Stimulated activated CD8-positive, alpha-beta memory T cell treated with anti-CD3 and anti-CD28 coated beads, Interleukin-7, amount 100 ng/mL, for 4 hours (primary cell): ENCODE results near the gene C1orf232.

Experiments used
- DNase-seq, 2 donors: peaks; one replicate each; pipeline ENCODE4 v3.0.0-alpha.2; 2020; ENCODE audit warnings: low read depth in 2 of 2

Gene C1orf232

DNA sequence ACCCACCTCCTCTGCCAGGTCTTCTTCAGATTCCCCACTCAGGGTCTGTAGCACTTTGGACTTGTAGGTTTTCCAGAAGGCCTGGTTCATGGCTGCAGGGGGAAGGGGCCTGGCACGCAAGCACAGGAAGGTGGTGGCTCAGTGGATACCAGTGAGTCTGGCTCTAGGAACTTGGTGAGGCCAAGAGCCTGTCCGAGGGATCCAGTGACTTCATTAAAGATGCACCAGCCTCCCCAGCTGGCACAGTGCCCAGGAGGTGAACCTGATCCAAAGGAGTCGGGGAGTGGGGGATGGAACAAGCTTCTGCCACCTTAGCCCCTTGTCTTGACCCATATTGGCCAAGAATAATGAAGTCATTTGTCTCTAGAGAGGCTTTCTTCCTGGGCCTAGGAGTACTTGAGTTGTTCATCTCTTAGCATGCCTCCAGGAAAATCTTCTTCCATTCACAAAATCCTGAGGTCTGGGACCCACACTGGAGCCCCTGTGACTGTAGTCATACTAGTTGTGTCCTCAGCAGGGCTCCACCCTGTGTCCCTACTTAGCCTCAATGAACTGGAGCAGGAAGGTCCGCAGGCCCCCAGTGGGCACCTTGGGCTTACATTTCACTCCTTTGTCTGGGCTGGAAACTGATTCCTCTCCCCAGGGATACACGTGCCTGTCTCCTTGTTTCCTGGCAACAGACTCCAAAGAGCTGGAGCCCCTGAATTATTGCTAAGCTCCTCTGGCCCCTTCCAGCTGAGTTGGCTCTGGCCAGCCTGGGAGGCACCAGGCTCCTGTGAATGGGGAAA lies at the start of gene C1orf232:
Gene C1orf232, minus strand, starts transcription at position 554 of the 788 bp plus-strand sequence. Its CDS starts 464 bp downstream, at position 90.
- DNase-seq, result no peak

DNA sequence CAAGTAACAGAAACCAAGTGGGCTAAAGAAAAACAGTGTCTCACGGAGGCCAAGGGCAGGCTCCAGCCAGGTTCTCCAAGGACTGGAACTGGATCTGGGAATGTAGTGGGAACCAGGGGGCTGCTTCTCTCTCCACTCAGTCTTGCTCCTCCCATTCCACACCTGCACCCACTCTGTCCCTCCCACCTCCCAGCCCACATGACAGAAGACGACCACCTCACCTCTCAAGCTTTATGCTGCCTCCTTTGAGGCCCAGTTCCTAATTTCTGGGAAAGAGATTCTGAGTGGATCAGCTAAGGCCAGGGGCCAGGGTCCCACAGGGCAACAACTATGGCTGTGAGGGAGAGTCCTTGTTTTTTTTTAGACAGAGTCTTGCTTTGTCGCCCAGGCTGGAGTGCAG lies 46.5 kb upstream of the C1orf232 start:
- no peak for DNase-seq

- DNase-seq, result no peak
Measured at GRCh38 chr1:26213335-26213905, 44.7 kb upstream of the C1orf232 start.

DNA sequence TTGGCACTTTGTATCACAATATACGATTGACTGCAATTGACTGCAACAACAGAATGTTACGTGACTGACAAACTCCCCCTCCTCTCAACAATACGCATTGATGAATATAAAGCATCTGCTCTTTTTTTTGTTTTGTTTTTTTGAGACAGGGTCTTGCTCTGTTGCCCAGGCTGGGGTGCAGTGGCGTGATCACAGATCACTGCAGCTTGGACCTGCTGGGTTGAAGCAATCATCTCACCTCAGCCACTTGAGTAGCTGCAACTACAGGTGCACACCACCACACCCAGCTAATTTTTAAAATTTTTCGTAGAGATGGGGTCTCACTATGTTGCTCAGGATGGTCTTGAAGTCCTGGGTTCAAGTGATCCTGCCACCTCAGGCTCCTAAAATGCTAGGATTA lies 44.0 kb upstream of the C1orf232 start:
- DNase-seq, result no peak

GRCh38 chr1:26210147-26210870 lies 41.5 kb upstream of the C1orf232 start:
- no peak for DNase-seq

GRCh38 chr1:26203642-26204318 lies 35.0 kb upstream of the C1orf232 start:
- no peak for DNase-seq

- DNase-seq, result no peak
Measured at GRCh38 chr1:26200413-26200812, 31.6 kb upstream of the C1orf232 start.

GRCh38 chr1:26197813-26198212 lies 29.1 kb upstream of the C1orf232 start:
- no peak for DNase-seq

DNA sequence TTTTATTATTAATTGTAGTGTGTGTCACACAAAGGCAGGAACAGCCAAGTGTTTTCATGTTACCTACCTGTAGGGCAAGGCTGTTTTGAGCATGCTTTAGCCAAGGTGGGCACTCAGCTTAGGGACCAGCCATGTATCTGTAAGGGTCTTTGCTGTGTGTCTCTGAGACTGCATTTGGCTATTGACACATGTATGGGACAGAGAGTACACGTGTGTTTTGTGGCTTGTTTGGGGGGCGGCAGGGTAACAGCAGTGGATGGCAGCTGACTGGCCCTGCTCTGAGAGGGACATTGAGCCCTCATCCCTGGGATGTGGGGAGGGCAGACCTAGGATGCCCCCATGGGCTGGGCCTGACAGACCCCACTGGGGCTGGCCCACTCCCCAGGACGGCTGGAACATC lies 28.5 kb upstream of the C1orf232 start:
- no peak for DNase-seq

GRCh38 chr1:26195805-26196204 lies 27.0 kb upstream of the C1orf232 start:
- no peak for DNase-seq

DNA sequence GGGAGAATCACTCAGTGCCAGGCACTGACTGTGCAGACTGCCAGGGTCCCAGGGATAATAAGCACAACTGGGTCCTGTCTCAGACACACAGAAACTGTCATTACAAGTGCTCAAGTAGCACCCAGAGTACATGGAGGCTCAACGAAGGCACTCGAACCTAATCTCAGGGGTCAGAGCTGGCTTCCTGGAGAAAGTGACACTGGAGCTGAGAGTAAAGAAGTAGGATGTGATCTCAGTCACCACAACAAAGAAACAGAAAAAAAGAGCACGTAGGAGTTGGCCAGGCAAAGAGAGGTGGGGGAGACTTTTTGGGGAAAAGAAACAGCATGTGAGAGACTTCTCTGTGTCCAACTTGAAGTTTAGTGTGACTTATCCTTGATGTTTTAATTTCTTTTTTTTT lies 23.0 kb upstream of the C1orf232 start:
- DNase-seq, result no peak

DNA sequence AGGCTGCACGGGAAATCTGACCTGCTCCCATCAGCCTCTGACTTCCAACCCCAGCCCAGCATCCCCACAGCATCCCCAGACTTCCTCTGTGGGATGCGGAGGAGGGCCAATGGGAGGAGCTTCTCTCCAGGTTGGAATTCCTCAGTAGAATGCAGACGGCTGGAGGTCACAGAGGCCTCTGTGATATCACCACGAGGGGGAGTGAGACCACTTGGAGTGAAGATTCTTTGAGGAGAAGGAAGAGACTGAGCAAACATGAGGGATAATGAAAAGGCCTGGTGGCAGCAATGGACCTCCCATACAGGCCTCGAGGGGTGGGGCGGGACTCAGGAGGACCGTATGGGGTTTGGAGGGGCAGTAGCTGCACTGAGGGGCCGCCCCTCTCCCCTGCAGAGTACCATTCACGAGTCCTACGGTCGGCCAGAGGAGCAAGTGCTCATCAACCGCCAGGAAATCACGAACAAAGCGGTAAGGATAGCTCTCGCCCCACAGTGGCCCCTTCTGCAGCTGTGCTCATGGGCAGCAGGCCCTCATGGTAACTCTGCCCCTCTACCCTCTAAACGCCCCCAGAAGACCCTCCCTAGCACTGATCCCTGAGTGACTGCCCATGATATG lies 21.7 kb upstream of the C1orf232 start, which contains the start of gene CATSPER4:
Gene CATSPER4, plus strand, starts transcription at position 230 of the 615 bp plus-strand sequence. Its CDS starts 26 bp downstream, at position 256.
- no peak for DNase-seq

GRCh38 chr1:26189751-26190275 lies 21.1 kb upstream of the C1orf232 start:
- DNase-seq, result no peak

DNA sequence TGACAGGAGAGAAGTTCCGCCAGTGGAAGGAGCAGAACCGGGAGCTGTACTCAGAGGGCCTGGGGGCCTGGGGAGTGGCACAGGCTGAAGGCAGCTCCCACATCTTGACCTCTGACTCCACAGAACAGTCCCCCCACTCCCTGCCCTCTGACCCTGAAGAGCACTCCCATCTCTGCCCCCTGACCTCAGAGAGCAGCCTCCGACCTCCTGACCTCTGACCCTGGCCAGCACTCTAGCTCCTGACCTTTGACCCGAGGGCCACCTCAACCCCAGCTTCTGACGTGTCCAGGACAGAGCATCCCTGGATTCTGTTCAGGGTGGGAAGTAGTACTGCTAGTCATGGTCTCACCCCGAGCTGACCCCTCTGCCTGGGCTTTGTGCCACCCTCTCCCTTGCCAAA lies 20.6 kb upstream of the C1orf232 start:
- DNase-seq, result no peak

DNA sequence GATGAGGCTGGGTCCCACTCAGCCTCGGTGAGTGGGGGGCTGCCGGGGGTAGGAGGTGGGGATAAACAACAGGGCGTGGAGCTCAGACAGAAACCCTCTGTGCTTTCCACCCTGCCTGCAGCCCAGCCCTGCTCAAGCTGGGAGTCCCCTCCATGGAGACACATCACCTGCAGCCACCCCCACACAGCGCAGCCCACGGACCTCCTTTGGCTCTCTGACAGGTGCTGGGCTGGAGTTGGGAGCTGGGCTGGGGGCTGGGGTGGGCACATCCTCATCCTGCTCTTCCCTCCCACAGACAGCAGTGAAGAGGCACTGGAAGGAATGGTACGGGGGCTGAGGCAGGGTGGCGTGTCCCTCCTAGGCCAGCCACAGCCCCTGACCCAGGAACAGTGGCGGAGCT lies 19.7 kb upstream of the C1orf232 start:
- no peak for DNase-seq

GRCh38 chr1:26187882-26188281 lies 19.1 kb upstream of the C1orf232 start:
- no peak for DNase-seq

DNA sequence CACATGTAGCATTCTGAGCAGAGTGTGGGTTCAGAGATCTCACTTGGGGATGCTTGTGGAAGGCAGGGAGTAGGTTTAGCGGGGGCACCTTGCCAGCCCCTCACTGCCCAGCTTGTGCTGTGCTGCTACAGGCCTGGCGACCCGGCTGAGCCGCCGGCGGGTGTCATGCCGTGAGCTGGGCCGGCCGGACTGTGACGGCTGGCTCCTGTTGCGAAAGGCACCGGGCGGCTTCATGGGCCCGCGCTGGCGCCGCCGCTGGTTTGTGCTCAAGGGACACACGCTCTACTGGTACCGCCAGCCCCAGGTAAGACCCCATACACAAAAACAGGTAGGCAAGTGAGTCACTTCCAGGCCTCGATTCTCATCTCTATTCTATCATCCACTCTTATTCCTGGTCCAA lies 16.1 kb upstream of the C1orf232 start:
- DNase-seq, result no peak

DNA sequence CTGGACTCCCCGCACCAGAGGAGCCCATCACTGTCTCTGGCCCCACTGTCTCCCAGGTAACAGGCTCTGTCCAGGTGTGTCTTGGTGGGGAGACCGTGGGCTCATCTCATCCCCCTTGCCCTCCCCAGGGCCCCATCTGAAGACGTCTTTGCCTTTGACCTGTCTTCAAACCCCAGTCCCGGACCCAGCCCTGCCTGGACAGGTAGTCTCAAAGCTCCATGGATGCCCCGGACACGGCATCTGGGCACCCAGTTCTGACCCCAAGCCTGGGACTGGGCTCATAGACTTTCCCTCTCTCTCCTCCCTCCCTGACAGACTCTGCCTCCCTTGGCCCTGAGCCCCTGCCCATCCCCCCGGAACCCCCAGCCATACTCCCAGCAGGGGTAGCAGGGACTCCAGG lies 15.3 kb upstream of the C1orf232 start:
- no peak for DNase-seq

GRCh38 chr1:26182383-26182696 lies 13.6 kb upstream of the C1orf232 start:
- DNase-seq, result no peak

DNA sequence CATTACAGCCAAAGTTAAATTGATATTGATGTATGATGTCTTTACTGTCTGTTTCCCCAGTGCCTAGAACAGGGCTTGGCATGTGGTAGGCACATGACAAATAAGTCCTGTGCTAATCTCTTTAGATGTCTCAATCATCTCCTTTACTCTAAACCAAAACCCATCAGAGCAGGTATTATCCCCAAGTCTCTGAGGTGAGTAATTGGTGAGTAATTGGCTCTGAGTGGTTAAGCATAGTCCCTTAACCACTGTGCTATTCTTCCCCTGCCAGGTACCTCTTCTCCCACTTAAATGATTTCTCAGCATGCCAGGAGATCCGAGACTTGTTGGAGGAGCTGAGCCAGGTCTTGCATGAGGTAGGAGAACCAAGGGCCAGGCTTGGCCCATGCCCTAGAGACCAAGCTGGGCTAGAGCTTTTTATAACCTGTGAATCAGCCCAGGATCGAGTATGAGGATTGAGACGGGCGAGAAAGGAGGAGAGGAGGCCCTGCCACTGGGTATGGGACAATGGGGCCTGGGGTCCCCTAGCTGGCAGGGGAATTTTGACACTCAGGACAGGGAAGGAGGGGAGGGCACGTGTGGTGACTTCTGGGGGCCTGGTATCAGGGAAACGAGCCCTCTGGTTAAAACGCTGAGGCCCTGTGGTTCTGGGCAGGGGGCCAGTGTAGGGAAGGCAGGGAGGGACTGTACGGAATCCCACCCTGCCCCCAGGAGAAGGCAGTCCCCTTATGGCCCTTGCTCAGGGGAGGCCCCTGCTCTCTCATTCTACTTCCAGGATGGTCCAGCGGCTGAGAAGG lies 13.0 kb upstream of the C1orf232 start:
- DNase-seq, result no peak

GRCh38 chr1:26180010-26180506 lies 11.3 kb upstream of the C1orf232 start:
- no peak for DNase-seq
